H1 (cell line): ENCODE results near the gene PCCA. TPM values are rescaled to one million over a fixed set of nuclear protein-coding genes. Genes with fewer than 3 reads are reported as not detected.

Source experiments
- CTCF ChIA-PET: fragments of 300-600 bp; sonication (Branson Sonifier 250); formaldehyde crosslinking; loops from one replicate; lab custom pipeline; 2021; ENCODE audit not compliant: partially characterized antibody; lab: Charles Lee
- POLR2A ChIA-PET: fragments of 300-600 bp; sonication (Branson Sonifier 250); formaldehyde crosslinking; loops from one replicate; lab custom pipeline; 2021; ENCODE audit warnings: inconsistent platforms; ENCODE audit not compliant: partially characterized antibody; lab: Charles Lee
- DNase-seq, 2 experiments: peaks; one replicate each; pipeline versions ENCODE4 v3.0.0 to v3.0.0-alpha.2; 2010 to 2022; ENCODE audit warnings: low spot score in 2 of 2, low read depth in 1 of 2, mixed read lengths in 1 of 2
- FAIRE-seq: peaks from 2 replicates; lab custom pipeline; 2011; peaks lifted over from hg19 to GRCh38; lab: Jason Lieb, UNC
- H2AFZ ChIP-seq: 2 replicates; pipeline ENCODE4 v1.8.1; 2012; ENCODE audit warnings: low read length, inconsistent platforms
- H2AK5ac ChIP-seq: 2 replicates; pipeline ENCODE4 v1.6.1; 2013; ENCODE audit warnings: low read depth, low read length
- H2BK120ac ChIP-seq: replicated peaks from 2 replicates; pipeline ENCODE3; 2013; ENCODE audit warnings: low read depth, low read length, inconsistent platforms
- H2BK12ac ChIP-seq: 2 replicates; pipeline ENCODE4 v1.6.1; 2013; ENCODE audit warnings: low read depth, low read length
- H2BK15ac ChIP-seq: 2 replicates; pipeline ENCODE4 v1.6.1; 2013; ENCODE audit warnings: low read length
- H2BK20ac ChIP-seq: 2 replicates; pipeline ENCODE4 v1.6.1; 2013; ENCODE audit warnings: low read length
- H2BK5ac ChIP-seq: 2 replicates; pipeline ENCODE4 v1.6.1; 2013; ENCODE audit warnings: low read depth, low read length
- H3K14ac ChIP-seq: 2 replicates; pipeline ENCODE4 v1.6.1; 2013; ENCODE audit warnings: inconsistent platforms; ENCODE audit not compliant: insufficient read length
- H3K18ac ChIP-seq: 2 replicates; pipeline ENCODE4 v1.6.1; 2013; ENCODE audit warnings: low read length; ENCODE audit errors: extremely low read depth
- H3K23ac ChIP-seq: 2 replicates; pipeline ENCODE4 v1.6.1; 2013; ENCODE audit warnings: inconsistent platforms; ENCODE audit not compliant: insufficient read length
- H3K23me2 ChIP-seq: 2 replicates; pipeline ENCODE4 v1.6.1; 2013; ENCODE audit warnings: low read depth, low read length
- H3K27ac ChIP-seq: 2 replicates; pipeline ENCODE4 v1.6.1; 2011; ENCODE audit warnings: low read depth, low read length, inconsistent platforms
- H3K27me3 ChIP-seq, 4 experiments: replicated peaks in 1 of 4; 1 replicate in 1 of 4; 2 replicates in 3 of 4; pipeline versions ENCODE4 v1.6.1 to v1.8.1; 2011 to 2013; ENCODE audit warnings: low read length in 3 of 4, mild to moderate bottlenecking in 3 of 4, inconsistent platforms in 2 of 4, mixed read lengths in 2 of 4, moderate library complexity in 1 of 4; ENCODE audit not compliant: control insufficient read depth in 3 of 4, insufficient read depth in 3 of 4; ENCODE audit errors: extremely low read depth in 1 of 4
- H3K36me3 ChIP-seq, 4 experiments: 2 replicates each; pipeline versions ENCODE4 v1.6.1 to v1.8.1; 2011 to 2013; ENCODE audit warnings: mild to moderate bottlenecking in 4 of 4, low read length in 3 of 4, moderate library complexity in 2 of 4, control low read depth in 1 of 4, inconsistent platforms in 1 of 4; ENCODE audit not compliant: insufficient read depth in 4 of 4, control insufficient read depth in 2 of 4
- H3K4ac ChIP-seq: replicated peaks from 2 replicates; pipeline ENCODE3; 2013; ENCODE audit warnings: low read length, low read depth, mixed read lengths, inconsistent platforms; ENCODE audit not compliant: insufficient read length
- H3K4me1 ChIP-seq, 4 experiments: replicated peaks in 1 of 4; 1 replicate in 1 of 4; 2 replicates in 3 of 4; pipeline versions ENCODE4 v1.6.1 to v1.8.1; 2011 to 2013; ENCODE audit warnings: low read length in 3 of 4, inconsistent platforms in 2 of 4, mixed read lengths in 1 of 4; ENCODE audit not compliant: insufficient read depth in 4 of 4, control insufficient read depth in 3 of 4
- H3K4me2 ChIP-seq, 2 experiments: 2 replicates each; pipeline versions ENCODE4 v1.6.1 to v1.8.1; 2011 to 2013; ENCODE audit warnings: low read depth in 2 of 2, low read length in 2 of 2, control low read depth in 1 of 2, inconsistent platforms in 1 of 2, mild to moderate bottlenecking in 1 of 2; ENCODE audit not compliant: insufficient read depth in 1 of 2
- H3K4me3 ChIP-seq, 4 experiments: fragments of 200-600, 300-600 bp in 1 of 4; sonication (generic), shearing (Covaris generic), sonication (Bioruptor Twin) in 1 of 4; 2 replicates each; pipeline versions ENCODE4 v1.5.1 to v1.8.1; 2011 to 2016; ENCODE audit warnings: low read length in 4 of 4, low read depth in 3 of 4, control low read depth in 2 of 4, inconsistent platforms in 2 of 4, mild to moderate bottlenecking in 2 of 4, mixed read lengths in 1 of 4, moderate library complexity in 1 of 4; ENCODE audit not compliant: insufficient read depth in 2 of 4; ENCODE audit errors: extremely low read depth in 1 of 4
- H3K56ac ChIP-seq: replicated peaks from 2 replicates; pipeline ENCODE3; 2013; ENCODE audit warnings: low read depth, mild to moderate bottlenecking, mixed read lengths, low read length, inconsistent platforms; ENCODE audit not compliant: insufficient read length
- H3K79me1 ChIP-seq: 2 replicates; pipeline ENCODE4 v1.6.1; 2013; ENCODE audit warnings: low read depth, low read length, control low read depth
- H3K79me2 ChIP-seq, 2 experiments: 2 replicates each; pipeline versions ENCODE4 v1.6.1 to v1.8.1; 2012 to 2013; ENCODE audit warnings: low read length in 2 of 2, mild to moderate bottlenecking in 2 of 2, inconsistent platforms in 1 of 2; ENCODE audit not compliant: insufficient read depth in 2 of 2, control insufficient read depth in 1 of 2
- H3K9ac ChIP-seq, 4 experiments: replicated peaks in 1 of 4; 1 replicate in 1 of 4; 2 replicates in 3 of 4; pipeline versions ENCODE4 v1.6.1 to v1.8.1; 2011 to 2013; ENCODE audit warnings: low read depth in 3 of 4, low read length in 3 of 4, control low read depth in 2 of 4, mild to moderate bottlenecking in 2 of 4, moderate library complexity in 2 of 4, inconsistent platforms in 1 of 4; ENCODE audit errors: extremely low read depth in 1 of 4
- H3K9me3 ChIP-seq, 2 experiments: 2 replicates each; pipeline versions ENCODE4 v1.6.1 to v1.8.1; 2012 to 2013; ENCODE audit warnings: mild to moderate bottlenecking in 2 of 2, moderate library complexity in 2 of 2, control low read depth in 1 of 2, inconsistent platforms in 1 of 2, low read depth in 1 of 2, low read length in 1 of 2, mixed read lengths in 1 of 2; ENCODE audit not compliant: insufficient read depth in 2 of 2
- H4K20me1 ChIP-seq, 2 experiments: replicated peaks in 1 of 2; 2 replicates each; pipeline versions ENCODE3 to v1.8.1; 2011 to 2013; ENCODE audit warnings: inconsistent platforms in 2 of 2, low read length in 2 of 2, mild to moderate bottlenecking in 1 of 2; ENCODE audit not compliant: insufficient read depth in 2 of 2, control insufficient read depth in 1 of 2
- H4K5ac ChIP-seq: 2 replicates; pipeline ENCODE4 v1.6.1; 2013; ENCODE audit warnings: low read length, low read depth, mixed read lengths, inconsistent platforms; ENCODE audit not compliant: insufficient read length
- H4K8ac ChIP-seq: 2 replicates; pipeline ENCODE4 v1.8.0; 2013; ENCODE audit warnings: mild to moderate bottlenecking, moderate library complexity, low read length, inconsistent platforms; ENCODE audit not compliant: insufficient read depth; ENCODE audit errors: extremely low read depth
- H4K91ac ChIP-seq: replicated peaks from 2 replicates; pipeline ENCODE3; 2013; ENCODE audit warnings: low read length, mixed read lengths, inconsistent platforms; ENCODE audit not compliant: insufficient read length
- BCL11A ChIP-seq, 2 experiments: IDR thresholded peaks; one replicate each; pipeline ENCODE4 v1.6.1; 2011; ENCODE audit warnings: low read depth in 2 of 2, low read length in 2 of 2, mild to moderate bottlenecking in 2 of 2
- CBX8 ChIP-seq: fragments of 300-800, 300-1000 bp; sonication (generic); IDR thresholded peaks from 2 replicates; pipeline ENCODE4 v1.7.1; 2016; ENCODE audit warnings: low read depth, low read length, borderline replicate concordance
- CTCF ChIP-seq, 3 experiments: IDR thresholded peaks; 1 replicate in 2 of 3; 2 replicates in 1 of 3; pipeline versions ENCODE4 v1.5.1 to v1.6.1; 2011; ENCODE audit warnings: low read length in 3 of 3, mild to moderate bottlenecking in 3 of 3, inconsistent platforms in 2 of 3, low read depth in 1 of 3, moderate library complexity in 1 of 3; ENCODE audit not compliant: insufficient read depth in 1 of 3; ENCODE audit errors: control extremely low read depth in 1 of 3
- E2F6 ChIP-seq: IDR thresholded peaks from 2 replicates; pipeline ENCODE4 v1.6.1; 2012; ENCODE audit warnings: inconsistent platforms
- HDAC2 ChIP-seq, 2 experiments: fragments of 300-600 bp in 1 of 2; sonication (generic) in 1 of 2; IDR thresholded peaks; 2 replicates each; pipeline ENCODE4 v1.6.1; 2011 to 2012; ENCODE audit warnings: low read depth in 2 of 2, low read length in 2 of 2, mild to moderate bottlenecking in 2 of 2, moderate library complexity in 2 of 2, borderline replicate concordance in 1 of 2, inconsistent platforms in 1 of 2
- SRF ChIP-seq: IDR thresholded peaks from 2 replicates; pipeline ENCODE4 v1.6.1; 2011; ENCODE audit warnings: mild to moderate bottlenecking, low read depth, low read length, moderate library complexity
- TEAD4 ChIP-seq: IDR thresholded peaks from 2 replicates; pipeline ENCODE4 v1.6.1; 2012; ENCODE audit warnings: low read depth, low read length, inconsistent platforms, mixed read lengths
- USF2 ChIP-seq: IDR thresholded peaks from 2 replicates; pipeline ENCODE4 v1.6.1; 2011; ENCODE audit warnings: low read length, improper control_type of control experiment
- WGBS, 2 experiments: shearing (Covaris generic) in 1 of 2; methylation state at CpG; one replicate each; pipeline versions ENCODE4 v1.1.6 to v1.1.7; 2013 to 2015; ENCODE audit warnings: low lambda C conversion rate in 2 of 2, mixed read lengths in 2 of 2, inconsistent platforms in 1 of 2, low coverage in 1 of 2, missing lambda C conversion rate in 1 of 2; ENCODE audit not compliant: insufficient replicate concordance in 2 of 2, insufficient coverage in 1 of 2, insufficient read length in 1 of 2; ENCODE audit errors: extremely low coverage in 1 of 2, missing lambda C conversion rate in 1 of 2; 5-methylcytosine and 5-hydroxymethylcytosine counted together
- polyA plus RNA-seq, 7 experiments: library from polyadenylated mRNA; depleted of rRNA in 3 of 7; stranded (reverse) in 5 of 7; unstranded in 2 of 7; fragments of >200 nt in 5 of 7; fragments of 200-250 nt in 2 of 7; gene quantifications; 1 replicate in 5 of 7; 2 replicates in 1 of 7; 4 replicates in 1 of 7; pipeline versions ENCODE4 v1.2.1 to v1.2.3, GENCODE V29; 2011 to 2013; ENCODE audit warnings: missing spikeins in 2 of 7, mixed read lengths in 2 of 7
- total RNA-seq: library from RNA; stranded (reverse); fragmentation: NEBNext Ultra II Directional; extraction: Animal tissue kit (Norgen Biotek cat#: 25700); gene quantifications from 2 replicates; pipeline ENCODE4 v1.2.1, GENCODE V29; 2021

The PCCA gene
- total and polyA plus RNA-seq, 2 of the 8 experiments (the other 6 are each of a cell fraction or from before 2014, with no cell fraction given), result 18.4 to 49.8 TPM

GRCh38 chr13:100502446-100502845 lies 413.6 kb downstream of the PCCA start:
- Histone ChIP-seq H4K91ac (no peak overlapping the region), H2AK5ac (0 out of 2 replicates have a peak overlapping the region, but pooled peaks have one; percentile 70), H2BK20ac (peak overlapping the region; percentile 13; the same call in 1 of the 2 replicates), H2BK15ac (no peak overlapping the region), H2BK5ac (no peak overlapping the region), H4K8ac (no peak overlapping the region), H4K20me1 (no peaks in the 10 kb centered on the region), H3K23me2 (no peaks in the 10 kb centered on the region), H3K18ac (peak overlapping the region; percentile 48; the same call in 1 of the 2 replicates), H3K9me3 (no peaks in the 10 kb centered on the region), H3K79me1 (no peaks in the 10 kb centered on the region), H3K36me3 (no peaks in the 10 kb centered on the region), H3K9ac (no peak overlapping the region), H3K4me1 (peaks cover 2 to 8% (median 5%) of the 10 kb centered on the region in 4 experiments; a peak in 5 of 7 replicates), H3K14ac (no peak overlapping the region), H3K4me2 (no peak overlapping the region), H3K4me3 (no peak overlapping the region), H3K27ac (no peak overlapping the region), H2BK120ac (no peak overlapping the region), H3K27me3 (no peaks in the 10 kb centered on the region), H3K4ac (no peak overlapping the region), H3K23ac (no peak overlapping the region), H3K79me2 (no peaks in the 10 kb centered on the region), H4K5ac (no peak overlapping the region), H2AFZ (no peak overlapping the region), H2BK12ac (0 out of 2 replicates have a peak overlapping the region, but pooled peaks have one; percentile 72), H3K56ac (no peak overlapping the region)
- DNase-seq, result no peak
- FAIRE-seq, result no peak
- CTCF ChIA-PET, result interaction anchor here (1.0 to 2.0 kb wide), 5 partner anchors 9 to 70 kb away, joined by 3 to 16 read pairs (median 3); no protein-coding TSS in a partner anchor
- WGBS, 2 experiments, result 85% methylated on average over 2 of the region's 2 CpGs; no CpG with 5 or more reads in 1 of the 2 experiments
- POLR2A ChIA-PET, result interaction anchor here (1.1 kb wide), 1 partner anchor 11 kb away, joined by 3 read pairs; no protein-coding TSS in a partner anchor
- TF ChIP-seq E2F6, result no peak
- no peak for TF ChIP-seq HDAC2 (IDR thresholded peaks at IDR 0.05; ENCODE audit: borderline replicate concordance in 1 of 2, low read depth in 2 of 2, low read length in 2 of 2)
- TF ChIP-seq USF2, result no peak
- TF ChIP-seq TEAD4, result no peak
- no peak for TF ChIP-seq BCL11A (IDR thresholded peaks at IDR 0.05; ENCODE audit: low read depth in 2 of 2, low read length in 2 of 2)
- TF ChIP-seq CTCF (IDR thresholded peaks at IDR 0.05; ENCODE audit: control extremely low read depth in 1 of 3, insufficient read depth in 1 of 3, low read depth in 1 of 3, low read length in 3 of 3), result no peak
- no peak for TF ChIP-seq SRF
- no peak for TF ChIP-seq CBX8
